PFSK-1 (cell line): ENCODE measurements around the gene AWAT2.

Experiments used
- FOXP2 ChIP-seq: optimal IDR thresholded peaks from 2 replicates; pipeline ENCODE3; 2011; ENCODE audit warnings: borderline replicate concordance, control low read depth, inconsistent platforms; ENCODE audit not compliant: insufficient read depth; ENCODE audit errors: extremely low read length, extremely low read depth
- POLR2AphosphoS5 ChIP-seq: IDR thresholded peaks from 2 replicates; pipeline ENCODE4 v1.6.1; 2012; ENCODE audit warnings: low read depth, mild to moderate bottlenecking, control low read depth, low read length, moderate library complexity
- SIN3A ChIP-seq: IDR thresholded peaks from 2 replicates; pipeline ENCODE4 v1.6.1; 2012; ENCODE audit warnings: mild to moderate bottlenecking, low read length, moderate library complexity, borderline replicate concordance; ENCODE audit not compliant: insufficient read depth
- TAF1 ChIP-seq: IDR thresholded peaks from 2 replicates; pipeline ENCODE4 v1.6.1; 2012; ENCODE audit warnings: low read length, control low read depth, borderline replicate concordance; ENCODE audit not compliant: insufficient read depth
- TF ChIP-seq, protein P1 (sequence below), 2 experiments: IDR thresholded peaks; 2 replicates each; pipeline versions ENCODE4 v1.6.1 to v1.8.0; 2011 to 2012; ENCODE audit warnings: low read depth in 2 of 2, low read length in 2 of 2, control low read depth in 1 of 2, inconsistent platforms in 1 of 2, mild to moderate bottlenecking in 1 of 2, moderate library complexity in 1 of 2; ENCODE audit not compliant: insufficient read depth in 1 of 2

The AWAT2 gene

GRCh38 chrX:70032792-70033191, 16.9 kb downstream of the AWAT2 start:
- TF ChIP-seq FOXP2 (no peak), TAF1 (no peak), POLR2AphosphoS5 (no peak), SIN3A (no peak)
- TF ChIP-seq, protein P1, sequence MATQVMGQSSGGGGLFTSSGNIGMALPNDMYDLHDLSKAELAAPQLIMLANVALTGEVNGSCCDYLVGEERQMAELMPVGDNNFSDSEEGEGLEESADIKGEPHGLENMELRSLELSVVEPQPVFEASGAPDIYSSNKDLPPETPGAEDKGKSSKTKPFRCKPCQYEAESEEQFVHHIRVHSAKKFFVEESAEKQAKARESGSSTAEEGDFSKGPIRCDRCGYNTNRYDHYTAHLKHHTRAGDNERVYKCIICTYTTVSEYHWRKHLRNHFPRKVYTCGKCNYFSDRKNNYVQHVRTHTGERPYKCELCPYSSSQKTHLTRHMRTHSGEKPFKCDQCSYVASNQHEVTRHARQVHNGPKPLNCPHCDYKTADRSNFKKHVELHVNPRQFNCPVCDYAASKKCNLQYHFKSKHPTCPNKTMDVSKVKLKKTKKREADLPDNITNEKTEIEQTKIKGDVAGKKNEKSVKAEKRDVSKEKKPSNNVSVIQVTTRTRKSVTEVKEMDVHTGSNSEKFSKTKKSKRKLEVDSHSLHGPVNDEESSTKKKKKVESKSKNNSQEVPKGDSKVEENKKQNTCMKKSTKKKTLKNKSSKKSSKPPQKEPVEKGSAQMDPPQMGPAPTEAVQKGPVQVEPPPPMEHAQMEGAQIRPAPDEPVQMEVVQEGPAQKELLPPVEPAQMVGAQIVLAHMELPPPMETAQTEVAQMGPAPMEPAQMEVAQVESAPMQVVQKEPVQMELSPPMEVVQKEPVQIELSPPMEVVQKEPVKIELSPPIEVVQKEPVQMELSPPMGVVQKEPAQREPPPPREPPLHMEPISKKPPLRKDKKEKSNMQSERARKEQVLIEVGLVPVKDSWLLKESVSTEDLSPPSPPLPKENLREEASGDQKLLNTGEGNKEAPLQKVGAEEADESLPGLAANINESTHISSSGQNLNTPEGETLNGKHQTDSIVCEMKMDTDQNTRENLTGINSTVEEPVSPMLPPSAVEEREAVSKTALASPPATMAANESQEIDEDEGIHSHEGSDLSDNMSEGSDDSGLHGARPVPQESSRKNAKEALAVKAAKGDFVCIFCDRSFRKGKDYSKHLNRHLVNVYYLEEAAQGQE (IDR thresholded peaks at IDR 0.05; ENCODE audit: insufficient read depth in 1 of 2, low read depth in 2 of 2, low read length in 2 of 2) = no peak

DNA sequence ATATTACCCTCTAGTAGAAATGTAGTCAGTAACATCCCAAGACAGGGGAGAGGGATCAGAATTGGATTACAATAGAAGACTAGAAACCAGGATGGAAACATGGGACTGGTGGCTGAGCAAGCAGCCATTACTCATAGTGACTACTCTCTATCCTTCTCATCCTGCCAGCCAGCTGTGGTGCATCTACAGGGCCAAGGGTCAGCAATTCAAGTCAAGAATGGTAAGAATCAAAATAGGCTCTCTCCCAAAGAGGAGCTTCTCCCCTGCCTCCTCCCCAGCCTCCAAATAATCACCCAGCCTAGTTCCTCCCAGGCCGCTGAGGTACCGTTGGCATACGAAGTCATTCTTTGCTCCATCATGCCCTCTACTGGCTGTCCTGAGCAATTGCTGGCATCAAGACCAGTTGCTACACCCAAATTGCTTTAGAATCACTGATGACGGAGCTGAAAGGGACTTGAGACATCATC, 19.4 kb downstream of the AWAT2 start:
- TF ChIP-seq, protein P1 (IDR thresholded peaks at IDR 0.05; ENCODE audit: insufficient read depth in 1 of 2, low read depth in 2 of 2, low read length in 2 of 2) = no peak
- TF ChIP-seq SIN3A = no peak
- no peak for TF ChIP-seq FOXP2
- TF ChIP-seq TAF1 = no peak
- TF ChIP-seq POLR2AphosphoS5 = no peak

GRCh38 chrX:70029863-70030262, 19.9 kb downstream of the AWAT2 start:
- TF ChIP-seq, protein P1 (IDR thresholded peaks at IDR 0.05; ENCODE audit: insufficient read depth in 1 of 2, low read depth in 2 of 2, low read length in 2 of 2) = no peak
- TF ChIP-seq TAF1 (no peak), FOXP2 (no peak), SIN3A (no peak), POLR2AphosphoS5 (no peak)

DNA sequence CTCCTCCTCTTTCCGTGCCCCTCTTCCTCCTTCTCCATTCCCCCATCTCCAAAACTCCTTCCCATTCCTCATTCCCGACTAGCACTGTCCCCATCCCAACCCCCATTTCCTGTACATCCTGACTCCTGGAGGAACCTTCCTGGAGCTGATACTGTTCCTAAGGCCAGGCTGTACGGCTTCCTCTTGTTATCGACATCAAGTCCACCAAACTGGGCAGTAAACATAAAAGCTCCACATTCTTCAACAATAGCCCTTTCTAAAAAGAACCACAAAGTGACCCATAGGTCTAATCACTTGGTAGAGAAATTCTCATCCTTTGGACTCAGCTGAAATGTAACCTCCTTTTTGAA, 22.9 kb downstream of the AWAT2 start:
- TF ChIP-seq POLR2AphosphoS5 (no peak), FOXP2 (no peak), SIN3A (no peak), TAF1 (no peak)
- TF ChIP-seq, protein P1 (IDR thresholded peaks at IDR 0.05; ENCODE audit: insufficient read depth in 1 of 2, low read depth in 2 of 2, low read length in 2 of 2) = no peak

GRCh38 chrX:70026112-70026850, 23.5 kb downstream of the AWAT2 start:
- TF ChIP-seq, protein P1 (IDR thresholded peaks at IDR 0.05; ENCODE audit: insufficient read depth in 1 of 2, low read depth in 2 of 2, low read length in 2 of 2) = no peak
- no peak for TF ChIP-seq FOXP2
- no peak for TF ChIP-seq SIN3A
- no peak for TF ChIP-seq TAF1
- no peak for TF ChIP-seq POLR2AphosphoS5
